ENCODE results near the gene KCNK13. TPM values are rescaled to one million over a fixed set of nuclear protein-coding genes. Genes with fewer than 3 reads are reported as not detected.
"Not testable (repeated sequence)": the region's sequence is repeated elsewhere in the genome, so short reads cannot be mapped to it uniquely, and the experiment has no call there.

Gene KCNK13
- polyA plus RNA-seq, 1 of the 3 experiments (the other 2 are of a cell fraction): not detected

GRCh38 chr14:90228478-90228877, 166.7 kb downstream of the KCNK13 start (continued):
- TF ChIP-seq EZH2phosphoT487 (IDR thresholded peaks at IDR 0.05; ENCODE audit: borderline replicate concordance, low read depth) (no peak), TAF1 (IDR thresholded peaks at IDR 0.05; ENCODE audit: borderline replicate concordance, low read depth, low read length) (no peak), USF2 (IDR thresholded peaks at IDR 0.05; ENCODE audit: borderline replicate concordance, low read depth, low read length) (no peak), RFX5 (IDR thresholded peaks at IDR 0.05; ENCODE audit: low read length) (no peak)

GRCh38 chr14:90229942-90230341, 168.1 kb downstream of the KCNK13 start:
- H4K20me1 ChIP-seq (ENCODE audit: insufficient read depth); H3K9me3 ChIP-seq; H3K9ac ChIP-seq; H3K4me1 ChIP-seq (ENCODE audit: control insufficient read depth in 1 of 2, insufficient read depth in 2 of 2, low read depth in 1 of 2, low read length in 1 of 2); H3K9me2 ChIP-seq; POLR2A ChIA-PET; H2AFZ ChIP-seq (ENCODE audit: low read depth); H3K4me3 ChIP-seq (ENCODE audit: low read depth in 2 of 2, low read length in 1 of 2); H3K27ac ChIP-seq (ENCODE audit: low read depth in 2 of 2, low read length in 1 of 2); DNase-seq; H3K79me2 ChIP-seq (ENCODE audit: insufficient read depth); H3K27me3 ChIP-seq (ENCODE audit: insufficient read depth); H3K36me3 ChIP-seq (replicated peaks in 1 of 2; ENCODE audit: control insufficient read depth in 1 of 2, insufficient read depth in 2 of 2, low read length in 1 of 2); H3F3A ChIP-seq (replicated peaks; ENCODE audit: insufficient read depth); H3K4me2 ChIP-seq: not testable (repeated sequence)
- 90% methylated on average over 1 of the region's 1 CpG for WGBS (ENCODE audit: low lambda C conversion rate)
- CTCF ChIA-PET: interaction anchor here (1.3 to 1.6 kb wide), 2 partner anchors 120 to 257 kb away, joined by 3 to 5 read pairs; no protein-coding TSS in a partner anchor

Small RNA genes within 50 kb of the gene (small RNA-seq; reads per million reads assigned to genes)
- gene RF00019: 0 reads per million in 7 experiments

Other genes with a start within 250 kb of the KCNK13 start
- 2.9 and 3.9 TPM in 2 replicates for gene EFCAB11, start 107.3 kb upstream of the KCNK13 start, polyA plus RNA-seq (2012; rRNA removed)
- 14.5 and 18.1 TPM in 2 replicates for gene TDP1, start 106.1 kb upstream of the KCNK13 start, polyA plus RNA-seq (2012; rRNA removed)
- 102 and 129 TPM in 2 replicates for gene PSMC1, start 194.6 kb downstream of the KCNK13 start, polyA plus RNA-seq (2012; rRNA removed)

All from SK-N-SH (cell line).